HCT116 (cell line): ENCODE measurements around the gene ARL15. TPM values are rescaled to one million over a fixed set of nuclear protein-coding genes. Genes with fewer than 3 reads are reported as not detected.

Experiments
- ATAC-seq: fragments of 200-7000 bp; cut with Tn5 transposase; 2 replicates; pipeline ENCODE4 v1.9.1; 2020; ENCODE audit warnings: mild to moderate bottlenecking, moderate library complexity
- BruUV-seq: library from RNA; stranded (reverse); fragments of 400-500 nt; replicated peaks from 2 replicates; lab custom pipeline; 2021; lab: Mats Ljungman, UMichigan
- CTCF ChIA-PET: fragments of 300-600 bp; sonication (Branson Sonifier 250); formaldehyde crosslinking; loops from one replicate; lab custom pipeline; 2021; ENCODE audit warnings: antibody characterized with exemption; lab: Charles Lee
- POLR2A ChIA-PET: fragments of 300-600, 350-600 bp; sonication (Branson Sonifier 250); formaldehyde crosslinking; loops from one replicate; lab custom pipeline; 2021; ENCODE audit warnings: antibody characterized with exemption; lab: Charles Lee
- RAD21 ChIA-PET, 2 experiments: fragments of 300-600 bp; sonication (Branson Sonifier 250); formaldehyde crosslinking; loops; one replicate each; lab custom pipeline; 2023; ENCODE audit warnings: low total read pairs in 2 of 2; ENCODE audit not compliant: uncharacterized antibody in 2 of 2, unreplicated experiment in 2 of 2, low non-redundant PET in 1 of 2; lab: Charles Lee
- DNase-seq: peaks from one replicate; pipeline ENCODE4 v3.0.0-alpha.2; 2010; ENCODE audit warnings: low read depth, low spot score
- H2AFZ ChIP-seq: fragments of 200-600 bp; shearing (Covaris generic), sonication (generic); 2 replicates; pipeline ENCODE4 v1.6.1; 2017; ENCODE audit warnings: low read depth, mixed run types, mixed read lengths, antibody characterized with exemption, low read length; ENCODE audit not compliant: poor library complexity, severe bottlenecking
- H3K27ac ChIP-seq: 2 replicates; pipeline ENCODE4 v1.5.1; 2012; ENCODE audit warnings: low read depth, low read length
- H3K27me3 ChIP-seq: fragments of 200-600 bp; sonication (generic); 2 replicates; pipeline ENCODE4 v1.6.1; 2016; ENCODE audit warnings: mixed run types, low read length, mixed read lengths; ENCODE audit not compliant: insufficient read depth
- H3K36me3 ChIP-seq, 2 experiments: fragments of 200-500 bp in 1 of 2; fragments of 200-600 bp in 1 of 2; sonication (Bioruptor generic) in 1 of 2; sonication (generic) in 1 of 2; 2 replicates each; pipeline versions ENCODE4 v1.5.1 to v1.6.1; 2014 to 2016; ENCODE audit warnings: low read length in 2 of 2, inconsistent platforms in 1 of 2, mixed read lengths in 1 of 2, mixed run types in 1 of 2; ENCODE audit not compliant: insufficient read depth in 2 of 2, control insufficient read depth in 1 of 2
- H3K4me1 ChIP-seq, 2 experiments: fragments of 200-600 bp in 1 of 2; sonication (generic) in 1 of 2; 2 replicates each; pipeline versions ENCODE4 v1.5.1 to v1.6.1; 2012 to 2017; ENCODE audit warnings: low read length in 2 of 2, inconsistent platforms in 1 of 2, mild to moderate bottlenecking in 1 of 2, mixed read lengths in 1 of 2, mixed run types in 1 of 2, moderate library complexity in 1 of 2; ENCODE audit not compliant: insufficient read depth in 2 of 2, control insufficient read depth in 1 of 2
- H3K4me2 ChIP-seq: fragments of 200-600 bp; sonication (generic); 2 replicates; pipeline ENCODE4 v1.6.1; 2017; ENCODE audit warnings: mixed run types, low read length, mixed read lengths
- H3K4me3 ChIP-seq, 2 experiments: fragments of 200-600 bp in 1 of 2; sonication (generic) in 1 of 2; replicated peaks in 1 of 2; 2 replicates each; pipeline ENCODE4 v1.5.1; 2011 to 2016; ENCODE audit warnings: low read length in 2 of 2, control low read depth in 1 of 2, low read depth in 1 of 2, mild to moderate bottlenecking in 1 of 2, mixed read lengths in 1 of 2, mixed run types in 1 of 2
- H3K79me2 ChIP-seq: fragments of 200-600 bp; sonication (generic); 2 replicates; pipeline ENCODE4 v1.6.1; 2017; ENCODE audit warnings: mild to moderate bottlenecking, mixed run types, low read length, moderate library complexity, mixed read lengths; ENCODE audit not compliant: insufficient read depth
- H3K9ac ChIP-seq: fragments of 200-600 bp; sonication (generic); 2 replicates; pipeline ENCODE4 v1.6.1; 2016; ENCODE audit warnings: low read length, mixed read lengths
- H3K9me2 ChIP-seq: fragments of 200-600 bp; sonication (generic), shearing (Covaris generic); 2 replicates; pipeline ENCODE4 v1.6.1; 2017; ENCODE audit warnings: mixed run types, mild to moderate bottlenecking, moderate library complexity; ENCODE audit not compliant: insufficient read depth
- H3K9me3 ChIP-seq, 2 experiments: fragments of 200-500 bp in 1 of 2; fragments of 200-600 bp in 1 of 2; sonication (Bioruptor generic) in 1 of 2; sonication (generic) in 1 of 2; 2 replicates each; pipeline ENCODE4 v1.6.1; 2014 to 2017; ENCODE audit warnings: low read length in 2 of 2, mixed read lengths in 2 of 2, inconsistent platforms in 1 of 2, low read depth in 1 of 2, mild to moderate bottlenecking in 1 of 2, mixed run types in 1 of 2, moderate library complexity in 1 of 2; ENCODE audit not compliant: control insufficient read depth in 1 of 2, insufficient read depth in 1 of 2
- H4K20me1 ChIP-seq: fragments of 200-600 bp; sonication (generic), shearing (Covaris generic); 2 replicates; pipeline ENCODE4 v1.6.1; 2017; ENCODE audit warnings: mixed run types, mild to moderate bottlenecking, moderate library complexity; ENCODE audit not compliant: insufficient read depth
- CBX3 ChIP-seq: IDR thresholded peaks from 2 replicates; pipeline ENCODE4 v1.6.1; 2012; ENCODE audit warnings: low read depth
- CTCF ChIP-seq, 3 experiments: fragments of 200-600 bp in 1 of 3; sonication (generic) in 1 of 3; IDR thresholded peaks in 2 of 3; conservative IDR thresholded peaks in 1 of 3; 2 replicates each; pipeline ENCODE4 v1.5.1; 2012 to 2017; ENCODE audit warnings: low read depth in 2 of 3, low read length in 2 of 3, antibody characterized with exemption in 1 of 3, borderline replicate concordance in 1 of 3, control low read depth in 1 of 3, mild to moderate bottlenecking in 1 of 3, mixed read lengths in 1 of 3, mixed run types in 1 of 3, moderate library complexity in 1 of 3; ENCODE audit not compliant: insufficient read depth in 1 of 3
- JUND ChIP-seq: IDR thresholded peaks from 2 replicates; pipeline ENCODE4 v1.6.1; 2012
- MAX ChIP-seq: IDR thresholded peaks from 2 replicates; pipeline ENCODE4 v1.6.1; 2012
- RAD21 ChIP-seq: IDR thresholded peaks from 2 replicates; pipeline ENCODE4 v1.6.1; 2012; ENCODE audit warnings: low read depth, mild to moderate bottlenecking
- REST ChIP-seq: IDR thresholded peaks from 2 replicates; pipeline ENCODE4 v1.6.1; 2012; ENCODE audit warnings: low read depth
- intact Hi-C: fragments of 100-400 bp; cut with micrococcal nuclease; formaldehyde crosslinking; loops from 2 replicates; pipeline ENCODE4 v1.10.0; 2022
- total RNA-seq: library from RNA; stranded (reverse); gene quantifications from one replicate; pipeline ENCODE4 v1.2.1, GENCODE V29; 2021; ENCODE audit not compliant: unreplicated experiment

ARL15 gene
- total RNA-seq, 1 experiment from 2014 or later, result 15.0 TPM

- no peak for DNase-seq
- intact Hi-C loops, result no loop called here
- H3K36me3 ChIP-seq, result no peaks in the 10 kb centered on the region
- H3K9me2 ChIP-seq, result no peaks in the 10 kb centered on the region
- H3K27me3 ChIP-seq, result no peaks in the 10 kb centered on the region
- no peaks in the 10 kb centered on the region for H3K79me2 ChIP-seq
- no peaks in the 10 kb centered on the region for H3K9me3 ChIP-seq
- no peak overlapping the region for H3K9ac ChIP-seq
- no peaks in the 10 kb centered on the region for H3K4me1 ChIP-seq
- RAD21 ChIA-PET, result no interaction called here
- H3K27ac ChIP-seq, result no peak overlapping the region
- no TSS peak for BruUV-seq
- CTCF ChIA-PET, result no interaction called here
- TF ChIP-seq REST (no peak), RAD21 (no peak), CBX3 (no peak), MAX (no peak), CTCF (IDR thresholded peaks at IDR 0.05 in 2 of 3, conservative IDR thresholded peaks at IDR 0.05 in 1 of 3; ENCODE audit: borderline replicate concordance in 1 of 3, insufficient read depth in 1 of 3, low read depth in 2 of 3, low read length in 2 of 3) (no peak), JUND (no peak)
- POLR2A ChIA-PET, result no interaction called here
- no peak for ATAC-seq
- no peak overlapping the region for H2AFZ ChIP-seq
- no peaks in the 10 kb centered on the region for H4K20me1 ChIP-seq
- no peak overlapping the region for H3K4me2 ChIP-seq
- H3K4me3 ChIP-seq, result no peak overlapping the region
These were observed 402.5 kb downstream of the ARL15 start for GRCh38 chr5:53907827-53908226.
